ENCODE results near the gene RAB7A. TPM values are rescaled to one million over a fixed set of nuclear protein-coding genes. Genes with fewer than 3 reads are reported as not detected.

Gene RAB7A
- total RNA-seq, 1 experiment from 2014 or later = 155 TPM

DNA sequence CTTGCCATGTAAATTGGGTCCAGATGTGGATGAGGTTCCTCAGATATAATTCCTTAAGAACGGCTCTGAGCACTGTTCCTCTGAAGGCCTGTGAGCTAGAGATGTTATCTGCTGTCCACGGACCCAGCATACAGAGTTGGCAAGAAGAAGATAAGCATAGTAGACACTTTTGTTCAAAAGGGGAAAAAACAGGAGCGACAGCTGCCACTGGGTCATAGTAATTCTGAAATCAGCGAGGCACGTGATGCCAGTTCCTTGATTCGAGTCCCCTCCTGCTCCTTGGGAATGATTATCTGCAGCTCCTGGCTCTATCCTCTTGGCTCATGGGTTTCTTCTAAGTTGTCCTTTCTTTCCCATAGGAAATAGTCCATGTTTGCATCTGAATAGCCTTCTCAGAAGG lies 2.5 kb upstream of the RAB7A start:
- H2BK5ac ChIP-seq (ENCODE audit: insufficient read length, low read length) = no peak overlapping the region
- no peaks in the 10 kb centered on the region for H3K9me3 ChIP-seq (ENCODE audit: control insufficient read depth, low read depth, low read length)
- peak overlapping the region; percentile 36 for H3K27ac ChIP-seq (ENCODE audit: insufficient read length, low read depth, low read length)
- H3K4me2 ChIP-seq (ENCODE audit: insufficient read depth, insufficient read length, low read length) = peak overlapping the region; percentile 26
- no peak overlapping the region for H2BK15ac ChIP-seq (ENCODE audit: low read depth, low read length)
- Mint-ChIP-seq H3K9me3 (peaks cover 0 to 3% of the 10 kb centered on the region in 2 experiments; a peak in 1 of 5 replicates), H3K36me3 (ENCODE audit: insufficient read depth in 1 of 3, low read depth in 3 of 3) (peaks cover 0 to 4% (median 3%) of the 10 kb centered on the region in 3 experiments; a peak in 3 of 7 replicates), H3K27me3 (ENCODE audit: low read depth) (peaks cover 13% of the 10 kb centered on the region), H3K4me1 (peaks cover 63 to 72% of the 10 kb centered on the region in 2 experiments), H3K4me3 (peak overlapping the region in 1 of 2 experiments; percentile 24; a peak in 1 of 5 replicates), H3K27ac (peak overlapping the region in 1 of 3 experiments; percentile 7; a peak in 1 of 7 replicates)
- H3K14ac ChIP-seq (ENCODE audit: insufficient read depth, low read length) = no peak overlapping the region
- H3K56ac ChIP-seq (ENCODE audit: insufficient read length, low read depth, low read length) = no peak overlapping the region
- H3K23me2 ChIP-seq (ENCODE audit: insufficient read length, low read depth, low read length, poor library complexity, severe bottlenecking) = peaks cover 8% of the 10 kb centered on the region
- no peak overlapping the region for H3T11ph ChIP-seq (ENCODE audit: low read length)
- H2BK20ac ChIP-seq (ENCODE audit: low read depth, low read length, poor library complexity, severe bottlenecking) = no peak overlapping the region
- no peak overlapping the region for H4K5ac ChIP-seq (ENCODE audit: insufficient read length, low read depth, low read length)
- H2AK5ac ChIP-seq (ENCODE audit: insufficient read length, low read length) = no peak overlapping the region
- no peaks in the 10 kb centered on the region for H3K27me3 ChIP-seq (ENCODE audit: insufficient read depth, low read length)
- peaks cover 9% of the 10 kb centered on the region; the same call in 1 of the 2 replicates for H3K4me1 ChIP-seq (ENCODE audit: insufficient read depth, low read length)
- H4K91ac ChIP-seq (ENCODE audit: insufficient read length, low read depth, low read length) = no peak overlapping the region
- no peak overlapping the region for H3K18ac ChIP-seq (ENCODE audit: insufficient read length, low read depth, low read length)
- H4K8ac ChIP-seq (replicated peaks; ENCODE audit: insufficient read length, low read depth, low read length) = no peak overlapping the region
- no peak overlapping the region for H2BK120ac ChIP-seq (ENCODE audit: low read depth, low read length, poor library complexity, severe bottlenecking)
- no peak overlapping the region for H3K9ac ChIP-seq (ENCODE audit: extremely low read depth, insufficient read length, low read length)
- H3K79me2 ChIP-seq (ENCODE audit: insufficient read depth, low read length) = peaks cover 20% of the 10 kb centered on the region; the same call in 1 of the 2 replicates
- H3K23ac ChIP-seq (ENCODE audit: insufficient read length, low read depth, low read length) = no peak overlapping the region
- no peaks in the 10 kb centered on the region for H3K79me1 ChIP-seq (ENCODE audit: insufficient read depth, low read depth, low read length, poor library complexity, severe bottlenecking)
- no peak for DNase-seq
- no peak overlapping the region for H2BK12ac ChIP-seq (ENCODE audit: insufficient read length, low read depth, low read length)
- no CpG with 5 or more reads among the region's 6 CpGs for WGBS (ENCODE audit: extremely low coverage, insufficient read length, low lambda C conversion rate)
- H4K20me1 ChIP-seq (ENCODE audit: control insufficient read depth, insufficient read depth, insufficient read length) = no peaks in the 10 kb centered on the region
- H2AFZ ChIP-seq (ENCODE audit: low read length) = no peak overlapping the region
- TF ChIP-seq, protein P1, sequence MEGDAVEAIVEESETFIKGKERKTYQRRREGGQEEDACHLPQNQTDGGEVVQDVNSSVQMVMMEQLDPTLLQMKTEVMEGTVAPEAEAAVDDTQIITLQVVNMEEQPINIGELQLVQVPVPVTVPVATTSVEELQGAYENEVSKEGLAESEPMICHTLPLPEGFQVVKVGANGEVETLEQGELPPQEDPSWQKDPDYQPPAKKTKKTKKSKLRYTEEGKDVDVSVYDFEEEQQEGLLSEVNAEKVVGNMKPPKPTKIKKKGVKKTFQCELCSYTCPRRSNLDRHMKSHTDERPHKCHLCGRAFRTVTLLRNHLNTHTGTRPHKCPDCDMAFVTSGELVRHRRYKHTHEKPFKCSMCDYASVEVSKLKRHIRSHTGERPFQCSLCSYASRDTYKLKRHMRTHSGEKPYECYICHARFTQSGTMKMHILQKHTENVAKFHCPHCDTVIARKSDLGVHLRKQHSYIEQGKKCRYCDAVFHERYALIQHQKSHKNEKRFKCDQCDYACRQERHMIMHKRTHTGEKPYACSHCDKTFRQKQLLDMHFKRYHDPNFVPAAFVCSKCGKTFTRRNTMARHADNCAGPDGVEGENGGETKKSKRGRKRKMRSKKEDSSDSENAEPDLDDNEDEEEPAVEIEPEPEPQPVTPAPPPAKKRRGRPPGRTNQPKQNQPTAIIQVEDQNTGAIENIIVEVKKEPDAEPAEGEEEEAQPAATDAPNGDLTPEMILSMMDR (conservative IDR thresholded peaks at IDR 0.05) = no peak
- H3K4ac ChIP-seq (ENCODE audit: low read depth, low read length) = no peak overlapping the region

Data from H9 (cell line).